ENCODE results near the gene PXDN.
"Not testable (repeated sequence)": the region's sequence is repeated elsewhere in the genome, so short reads cannot be mapped to it uniquely, and the experiment has no call there.

Gene PXDN

DNA sequence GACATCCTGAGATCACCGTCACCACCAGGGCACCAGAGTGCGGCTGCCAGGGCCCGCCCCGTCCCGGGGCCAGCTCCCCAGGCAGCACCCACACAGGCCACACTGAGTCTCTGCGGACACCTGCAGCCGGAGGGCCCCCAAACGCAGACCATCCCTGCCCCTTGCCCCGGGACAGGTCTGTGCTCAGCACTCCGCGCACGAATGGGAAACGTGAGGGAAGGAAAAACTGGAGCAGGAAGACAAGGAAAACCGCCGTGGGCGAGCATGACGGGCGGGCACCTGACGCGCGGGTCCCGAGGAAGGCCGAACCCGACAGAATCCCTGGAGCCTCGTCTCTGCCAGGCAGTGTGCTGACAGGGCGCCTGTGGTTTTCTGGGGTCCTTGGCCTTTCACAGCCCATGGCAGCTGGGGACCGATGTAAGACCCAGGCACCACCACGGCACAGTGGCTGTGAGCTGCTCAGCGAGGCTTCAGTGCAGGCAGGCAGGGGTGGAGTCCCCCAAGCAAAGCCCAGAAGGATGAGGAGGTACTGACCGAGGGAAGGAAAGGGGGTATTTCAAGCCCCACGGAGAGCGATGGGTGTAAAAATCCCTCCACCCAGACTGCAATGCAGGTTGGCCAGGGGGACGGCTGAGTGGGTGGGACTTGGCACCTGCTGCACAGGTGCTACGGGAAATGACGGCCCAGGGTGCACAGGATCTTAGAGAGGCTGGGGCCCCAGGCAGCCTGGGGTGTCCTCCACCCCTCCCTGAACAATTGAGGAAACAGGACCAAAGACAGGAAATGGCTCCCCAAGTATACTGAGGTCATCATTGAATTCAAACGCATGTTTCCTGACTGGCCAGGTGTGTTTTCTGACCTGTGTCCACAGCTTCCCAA lies 59.0 kb downstream of the PXDN start:
- ATAC-seq = no peak
- H3K4me3 Mint-ChIP-seq = no peak overlapping the region
- DNase-seq = no peak
- no peaks in the 10 kb centered on the region for H3K9me3 Mint-ChIP-seq
- H3K4me1 Mint-ChIP-seq = no peaks in the 10 kb centered on the region
- no peak overlapping the region for H3K27ac Mint-ChIP-seq
- H3K27me3 Mint-ChIP-seq = no peaks in the 10 kb centered on the region

DNA sequence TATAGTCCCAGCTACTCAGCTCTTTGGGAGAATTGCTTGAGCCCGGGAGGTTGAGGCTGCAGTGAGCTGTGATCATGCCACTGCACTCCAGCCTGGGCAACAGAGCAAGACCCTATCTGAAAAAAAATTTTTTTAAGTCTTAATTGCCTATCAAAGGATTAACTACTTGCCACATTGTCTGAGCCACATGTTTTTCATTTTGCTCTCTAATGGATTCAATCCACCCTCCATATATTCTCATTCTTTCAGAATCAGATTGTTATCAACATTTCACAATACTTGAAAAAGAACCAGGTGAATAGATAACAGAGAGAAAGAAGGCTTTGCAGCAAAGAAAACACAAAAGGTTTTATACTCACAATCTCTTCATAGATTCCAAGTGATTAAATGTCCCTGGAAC lies 61.0 kb downstream of the PXDN start:
- H3K9me3 Mint-ChIP-seq = no peaks in the 10 kb centered on the region

DNA sequence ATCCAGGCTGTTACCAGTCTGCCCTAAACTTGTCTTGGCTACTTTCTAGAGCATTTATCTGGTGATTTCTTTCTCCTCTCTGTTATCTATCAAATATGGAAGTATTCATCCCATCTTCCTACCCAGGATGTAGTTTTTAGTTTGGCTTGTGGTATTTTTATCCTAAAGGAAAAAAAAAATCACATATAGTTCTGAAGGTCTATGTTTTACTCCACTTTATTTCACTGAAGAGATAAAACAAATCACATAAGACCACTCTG lies 62.2 kb downstream of the PXDN start:
- H3K4me1 Mint-ChIP-seq = no peaks in the 10 kb centered on the region
- no peaks in the 10 kb centered on the region for H3K9me3 Mint-ChIP-seq
- no peak overlapping the region for H3K27ac Mint-ChIP-seq
- no peaks in the 10 kb centered on the region for H3K27me3 Mint-ChIP-seq
- no peak for DNase-seq
- ATAC-seq = no peak
- no peak overlapping the region for H3K4me3 Mint-ChIP-seq

More for the DNA sequence above, 61.0 kb downstream of the PXDN start:
- Mint-ChIP-seq H3K27me3 (no peaks in the 10 kb centered on the region), H3K4me1 (no peaks in the 10 kb centered on the region), H3K4me3 (no peak overlapping the region), H3K27ac (no peak overlapping the region)
- ATAC-seq = no peak
- no peak for DNase-seq

DNA sequence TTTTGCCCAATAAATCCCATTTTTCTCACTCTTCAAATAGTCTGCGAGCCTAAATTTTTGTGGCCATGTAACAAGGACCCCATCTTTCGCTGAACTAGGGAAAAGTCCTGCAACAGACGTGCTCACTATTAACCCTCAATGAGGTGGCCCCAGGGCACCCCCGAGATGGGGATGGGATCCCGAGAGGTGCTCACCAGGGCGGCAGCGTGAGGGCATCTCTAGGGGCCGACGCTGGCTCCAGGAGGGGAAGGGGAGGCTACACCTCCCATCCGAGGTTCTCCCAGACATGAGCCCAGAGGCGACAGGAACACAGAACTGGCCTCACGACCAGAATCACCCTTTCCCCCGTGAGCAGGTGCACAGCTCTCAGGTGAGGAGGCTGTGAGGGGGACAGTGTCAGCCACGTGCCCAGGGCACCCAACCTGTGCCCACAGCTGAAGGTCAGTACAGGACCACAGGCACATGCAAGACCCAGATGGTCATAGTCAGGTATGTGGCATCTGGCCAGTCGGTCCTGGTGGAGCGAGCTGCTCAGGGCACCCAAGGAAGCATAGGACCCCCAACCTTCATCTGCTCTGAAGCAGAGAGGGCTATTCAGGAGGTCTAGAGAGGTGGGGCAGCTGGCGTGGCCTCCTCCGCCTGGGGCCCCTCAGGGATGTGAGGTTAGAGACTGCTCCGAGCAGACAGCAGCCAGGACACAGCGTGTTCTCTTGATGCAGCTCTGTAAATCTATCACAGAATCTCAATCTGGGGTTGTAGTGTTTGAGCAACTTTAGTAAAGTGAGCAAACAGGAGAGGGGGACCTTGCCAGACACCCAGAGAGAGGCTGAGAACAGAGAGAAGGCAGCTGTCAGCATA lies 62.8 kb downstream of the PXDN start:
- Mint-ChIP-seq H3K4me1 (no peaks in the 10 kb centered on the region), H3K27ac (no peak overlapping the region)
- peak; percentile 18 for ATAC-seq

DNA sequence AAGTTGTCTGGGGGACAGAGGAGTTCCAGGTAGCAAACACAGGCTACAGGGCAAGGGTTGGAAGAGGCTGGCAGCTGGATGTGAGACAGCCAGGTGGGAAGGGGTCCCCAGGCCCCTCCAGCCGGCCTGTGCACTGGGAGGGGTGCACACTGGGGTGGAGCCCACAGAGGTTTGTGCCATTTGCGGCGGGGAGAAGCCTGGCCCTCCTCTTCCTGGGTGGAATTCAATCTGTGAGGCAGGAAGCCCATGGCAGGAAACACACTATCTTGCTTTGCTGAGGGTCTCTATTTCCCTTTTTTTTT lies 63.3 kb downstream of the PXDN start:
- H3K27me3 Mint-ChIP-seq = no peaks in the 10 kb centered on the region
- peak; percentile 7 for ATAC-seq
- no peaks in the 10 kb centered on the region for H3K9me3 Mint-ChIP-seq
- H3K4me1 Mint-ChIP-seq = no peaks in the 10 kb centered on the region
- no peak for DNase-seq
- H3K4me3 Mint-ChIP-seq = no peak overlapping the region
- no peak overlapping the region for H3K27ac Mint-ChIP-seq

More for the DNA sequence above, 62.8 kb downstream of the PXDN start:
- Mint-ChIP-seq H3K27me3 (no peaks in the 10 kb centered on the region), H3K9me3 (no peaks in the 10 kb centered on the region), H3K4me3 (no peak overlapping the region)
- DNase-seq = no peak

DNA sequence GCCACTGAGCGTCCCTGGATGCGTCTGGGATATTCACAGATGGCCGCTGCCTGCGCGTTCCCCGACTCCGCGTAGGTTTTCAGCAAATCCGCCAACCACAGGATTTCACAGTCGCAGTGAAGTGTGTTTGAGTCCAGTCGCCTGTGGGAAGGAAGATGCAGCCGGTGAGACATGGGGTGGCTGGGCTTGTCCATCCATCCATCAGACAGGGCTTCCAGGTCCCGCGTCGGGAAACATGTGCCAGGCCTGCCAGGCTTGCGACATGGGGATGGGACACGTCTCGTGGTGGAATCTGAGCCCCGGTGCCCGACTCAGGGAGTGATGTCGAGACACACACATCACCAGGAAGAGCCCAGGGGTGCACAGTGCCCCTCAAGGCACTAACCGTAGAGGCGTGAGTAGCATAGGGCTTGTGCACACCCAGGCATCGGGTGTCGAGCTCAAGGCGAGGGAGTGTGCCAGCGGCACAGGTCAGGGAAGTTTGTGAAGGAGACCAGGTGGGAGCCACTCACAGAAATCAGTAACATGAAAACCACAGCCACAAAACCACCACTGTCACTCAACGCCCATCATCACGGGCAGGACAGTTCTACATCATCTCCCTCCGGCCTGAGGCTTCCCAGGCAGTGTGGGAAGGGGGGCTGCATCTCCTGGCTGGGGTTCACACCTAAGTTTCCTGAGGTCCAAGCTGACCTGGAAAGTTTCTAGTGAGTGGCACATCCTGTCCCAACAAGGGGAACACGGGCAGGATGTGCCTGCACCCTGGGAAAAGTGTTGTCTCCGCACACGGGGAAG lies 63.9 kb downstream of the PXDN start:
- no peaks in the 10 kb centered on the region for H3K4me1 Mint-ChIP-seq
- H3K9me3 Mint-ChIP-seq = no peaks in the 10 kb centered on the region
- DNase-seq (no peak), ATAC-seq (peak; percentile 39)
- no peak overlapping the region for H3K27ac Mint-ChIP-seq
- no peaks in the 10 kb centered on the region for H3K27me3 Mint-ChIP-seq
- H3K4me3 Mint-ChIP-seq = no peak overlapping the region

DNA sequence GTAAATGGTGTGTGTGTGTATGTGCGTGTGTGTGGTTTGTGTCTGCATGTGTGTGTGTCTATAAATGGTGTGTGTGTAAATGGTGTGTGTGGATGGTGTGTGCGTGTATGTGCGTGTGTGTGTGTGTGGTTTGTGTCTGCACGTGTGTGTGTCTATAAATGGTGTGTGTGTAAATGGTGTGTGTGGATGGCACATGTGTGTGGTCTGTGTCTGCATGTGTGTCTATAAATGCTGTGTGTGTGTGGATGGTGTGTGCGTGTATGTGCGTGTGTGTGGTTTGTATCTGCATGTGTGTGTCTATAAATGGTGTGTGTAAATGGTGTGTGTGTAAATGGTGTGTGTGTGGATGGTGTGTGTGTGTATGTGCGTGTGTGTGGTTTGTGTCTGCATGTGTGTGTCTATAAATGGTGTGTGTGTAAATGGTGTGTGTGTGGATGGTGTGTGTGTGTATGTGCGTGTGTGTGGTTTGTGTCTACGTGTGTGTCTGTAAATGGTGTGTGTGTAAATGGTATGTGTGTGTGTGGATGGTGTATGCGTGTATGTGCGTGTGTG lies 64.8 kb downstream of the PXDN start:
- DNase-seq, ATAC-seq, H3K27me3 Mint-ChIP-seq, H3K4me3 Mint-ChIP-seq, H3K4me1 Mint-ChIP-seq, H3K9me3 Mint-ChIP-seq, H3K27ac Mint-ChIP-seq: not testable (repeated sequence)

DNA sequence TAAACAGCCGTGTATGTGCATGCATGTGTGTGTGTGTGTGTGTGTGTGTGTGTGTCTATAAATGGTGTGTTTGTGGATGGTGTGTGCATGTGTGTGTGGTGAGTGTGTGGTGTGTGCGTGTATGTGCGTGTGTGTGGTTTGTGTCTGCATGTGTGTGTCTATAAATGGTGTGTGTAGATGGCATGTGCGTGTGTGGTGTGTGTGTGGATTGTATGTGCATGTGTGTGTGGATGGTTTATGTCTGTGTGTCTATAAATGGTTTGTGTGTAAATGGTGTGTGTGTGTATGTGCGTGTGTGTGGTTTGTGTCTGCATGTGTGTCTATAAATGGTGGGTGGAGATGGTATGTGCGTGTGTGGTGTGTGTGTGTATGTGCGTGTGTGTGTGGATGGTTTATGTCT lies 65.2 kb downstream of the PXDN start:
- H3K27ac Mint-ChIP-seq, H3K9me3 Mint-ChIP-seq, ATAC-seq, H3K4me3 Mint-ChIP-seq, H3K27me3 Mint-ChIP-seq, H3K4me1 Mint-ChIP-seq, DNase-seq: not testable (repeated sequence)

DNA sequence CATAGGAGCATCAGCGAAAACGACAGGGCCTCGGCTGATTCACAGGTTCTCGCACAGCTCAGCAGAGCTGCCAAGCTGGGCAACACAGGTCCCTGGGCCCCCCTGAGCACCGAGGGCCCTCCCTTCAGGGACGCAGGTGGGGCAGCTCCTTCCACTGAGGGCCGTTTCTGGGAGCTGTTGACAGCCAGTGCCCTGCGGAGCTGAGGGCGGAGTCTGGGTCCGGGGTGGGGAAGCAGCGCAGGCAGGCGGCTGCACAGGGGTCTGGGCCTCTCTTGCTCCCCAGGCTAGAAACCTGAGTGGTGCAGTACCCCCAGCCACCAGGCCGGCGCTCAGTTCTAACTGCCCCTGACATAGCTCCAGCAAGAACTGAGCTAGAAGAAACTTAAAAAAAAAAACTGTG lies 65.7 kb downstream of the PXDN start:
- H3K27me3 Mint-ChIP-seq = no peaks in the 10 kb centered on the region
- no peaks in the 10 kb centered on the region for H3K4me1 Mint-ChIP-seq

DNA sequence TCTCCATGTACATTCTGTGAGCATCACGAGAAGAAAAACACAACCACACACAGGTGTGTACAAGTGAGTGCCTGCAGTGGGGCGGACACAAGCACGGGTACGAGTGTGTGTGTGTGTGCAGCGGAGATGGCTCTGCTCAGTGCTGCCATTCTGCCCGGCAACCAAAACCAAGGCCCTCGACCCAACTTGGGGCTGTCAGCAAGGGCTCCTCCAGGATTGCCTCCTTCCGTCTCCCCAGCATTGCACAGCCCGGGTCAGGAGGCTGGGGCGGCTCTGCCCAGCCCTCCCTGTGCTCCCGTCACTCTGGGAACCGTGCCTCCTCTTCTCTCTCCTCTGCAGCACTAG lies 66.5 kb downstream of the PXDN start:
- no peak for ATAC-seq
- DNase-seq = no peak
- Mint-ChIP-seq H3K4me1 (no peaks in the 10 kb centered on the region), H3K27ac (no peak overlapping the region), H3K27me3 (no peaks in the 10 kb centered on the region), H3K4me3 (no peak overlapping the region), H3K9me3 (no peaks in the 10 kb centered on the region)

More for the DNA sequence above, 65.7 kb downstream of the PXDN start:
- no peak for DNase-seq
- Mint-ChIP-seq H3K9me3 (no peaks in the 10 kb centered on the region), H3K4me3 (no peak overlapping the region), H3K27ac (no peak overlapping the region)
- ATAC-seq = no peak

DNA sequence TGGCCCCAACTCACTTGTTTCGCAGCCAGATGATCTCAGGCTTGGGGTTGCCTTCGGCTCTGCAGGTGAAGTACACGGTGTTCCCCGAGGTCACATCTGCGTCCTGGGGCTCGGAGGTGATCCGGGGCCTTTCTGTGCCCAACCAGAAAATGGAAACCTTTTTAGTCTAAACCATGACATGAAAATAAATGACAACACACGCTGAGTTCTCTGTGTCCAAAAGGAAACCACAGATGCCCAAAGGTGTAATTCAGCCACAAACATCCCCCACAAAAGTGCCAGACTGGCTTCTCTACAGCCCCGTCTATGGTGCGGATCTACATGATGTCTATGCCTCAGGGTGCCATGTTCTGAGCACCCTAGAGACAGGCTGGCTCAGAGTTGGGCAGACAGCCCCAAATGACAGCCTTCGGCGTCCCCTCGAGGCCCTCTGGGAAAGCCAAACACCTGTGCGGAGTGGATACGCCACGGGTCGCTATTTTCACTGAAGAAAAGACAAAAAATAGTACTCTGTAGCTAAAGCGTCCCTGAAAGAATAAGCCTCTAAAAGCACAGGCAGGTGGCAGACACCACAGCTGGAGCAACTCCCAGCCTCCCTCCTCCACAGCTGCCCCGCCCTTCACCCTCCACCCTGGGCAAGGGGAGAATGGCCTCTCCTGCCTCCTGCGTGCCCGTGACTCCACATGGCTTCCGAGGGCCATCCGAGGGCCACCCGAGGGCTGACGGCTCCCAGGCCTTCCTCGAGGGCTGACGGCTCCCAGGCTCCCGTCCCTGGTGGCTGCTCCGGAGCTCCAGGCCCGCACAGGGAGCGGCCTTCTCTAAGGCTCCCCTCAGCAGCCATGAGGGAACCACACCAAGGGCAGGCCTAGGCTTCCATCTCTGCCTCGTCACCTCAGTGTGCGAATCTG lies 67.1 kb downstream of the PXDN start:
- no peak overlapping the region for H3K27ac Mint-ChIP-seq
- no peak for ATAC-seq
- no peak for DNase-seq
- H3K9me3 Mint-ChIP-seq = no peaks in the 10 kb centered on the region
- H3K4me3 Mint-ChIP-seq = no peak overlapping the region
- no peaks in the 10 kb centered on the region for H3K4me1 Mint-ChIP-seq
- no peaks in the 10 kb centered on the region for H3K27me3 Mint-ChIP-seq

DNA sequence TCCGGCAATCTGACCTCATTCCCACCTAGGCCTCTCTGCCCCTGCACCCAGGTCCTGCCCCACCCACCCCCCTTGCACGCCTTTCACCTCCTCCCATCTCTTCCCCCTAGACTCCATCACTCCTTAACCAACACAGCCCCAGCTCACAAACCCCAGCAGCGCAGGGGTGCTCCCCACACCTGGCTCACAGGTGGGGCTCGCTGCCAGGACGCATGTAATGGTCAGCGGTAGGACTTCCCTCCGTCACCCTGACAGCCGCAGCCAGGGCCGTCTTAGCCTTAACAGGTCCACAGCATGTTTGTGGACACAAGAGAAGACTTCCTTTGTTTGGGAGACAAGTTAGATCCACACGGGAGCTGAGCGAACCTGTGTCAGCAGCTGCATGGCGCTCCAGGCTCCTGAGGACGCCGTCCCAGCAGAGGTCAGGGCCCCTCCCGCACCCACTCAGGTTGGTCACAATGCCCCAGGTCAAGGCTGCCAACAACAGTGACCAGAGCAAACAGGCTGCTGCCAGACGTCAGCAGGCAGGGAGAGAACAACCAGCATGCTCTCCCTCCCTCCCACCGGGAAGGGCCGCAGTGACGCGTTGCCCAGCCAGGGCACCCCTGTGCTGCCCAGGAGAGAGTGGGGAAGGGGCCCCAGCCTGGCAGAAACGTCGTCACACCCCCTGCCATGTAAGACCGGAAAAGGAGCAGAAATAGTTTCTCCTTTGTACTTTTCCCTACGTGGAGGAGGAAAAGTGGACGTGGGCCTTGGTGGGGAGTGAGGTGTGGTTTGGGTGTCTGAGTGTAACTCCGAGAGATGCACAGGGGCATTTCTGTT lies 68.0 kb downstream of the PXDN start:
- H3K27ac Mint-ChIP-seq = no peak overlapping the region
- H3K27me3 Mint-ChIP-seq = no peaks in the 10 kb centered on the region
- no peaks in the 10 kb centered on the region for H3K4me1 Mint-ChIP-seq
- ATAC-seq = no peak
- H3K9me3 Mint-ChIP-seq = no peaks in the 10 kb centered on the region
- DNase-seq = no peak
- H3K4me3 Mint-ChIP-seq = no peak overlapping the region

DNA sequence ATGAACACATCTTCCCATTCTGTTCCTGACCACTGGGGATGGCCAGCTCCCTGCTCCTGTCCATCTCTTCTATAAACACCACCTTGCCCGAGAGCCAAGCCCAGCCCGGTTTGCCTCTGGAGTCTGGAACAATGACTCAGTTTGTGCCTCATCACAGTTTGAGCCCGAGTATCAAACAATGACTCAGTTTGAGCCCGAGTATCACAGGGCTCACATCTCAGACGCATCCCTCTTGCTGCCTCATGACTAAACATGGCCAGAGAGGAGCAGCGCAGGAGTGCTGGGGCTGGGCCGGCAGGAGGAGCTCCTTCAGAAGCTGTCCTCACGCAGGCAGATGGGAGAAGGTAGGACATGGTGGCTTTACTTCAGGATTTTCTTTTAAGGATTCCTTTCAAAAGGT lies 68.7 kb downstream of the PXDN start:
- Mint-ChIP-seq H3K27me3 (no peaks in the 10 kb centered on the region), H3K27ac (no peak overlapping the region), H3K4me3 (no peak overlapping the region), H3K9me3 (no peaks in the 10 kb centered on the region), H3K4me1 (no peaks in the 10 kb centered on the region)
- DNase-seq = no peak
- ATAC-seq = no peak

DNA sequence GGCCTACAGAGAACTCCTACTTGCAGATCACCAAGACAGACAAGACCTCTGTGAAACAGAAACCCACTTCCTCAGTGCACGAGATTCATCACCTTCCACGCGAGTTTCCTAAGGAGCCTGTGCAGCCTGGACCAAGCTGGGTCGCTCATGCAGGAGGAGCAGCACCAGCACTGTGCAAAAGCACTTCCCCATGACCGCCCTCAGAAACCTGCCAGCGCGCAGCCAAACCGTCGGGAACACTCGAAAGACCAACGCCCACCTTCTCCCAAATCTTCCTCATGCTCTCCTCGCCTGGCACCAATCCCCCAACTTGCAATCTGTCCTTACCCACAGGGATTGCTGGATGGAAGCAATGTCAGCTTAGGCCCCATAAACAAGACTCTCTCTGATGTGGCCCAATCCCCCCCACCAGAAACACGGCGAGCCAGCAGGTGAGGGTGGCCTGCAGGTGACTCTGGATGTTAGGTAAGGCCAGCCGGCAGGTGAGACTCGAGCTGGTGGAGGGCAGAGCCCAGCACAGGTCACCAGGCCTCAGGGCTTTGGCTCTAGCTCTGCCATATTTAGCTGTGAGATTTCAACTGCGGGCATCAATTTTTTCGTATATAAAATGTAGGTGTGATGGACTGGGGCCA lies 69.4 kb downstream of the PXDN start:
- Mint-ChIP-seq H3K4me3 (no peak overlapping the region), H3K4me1 (no peaks in the 10 kb centered on the region), H3K27me3 (no peaks in the 10 kb centered on the region), H3K27ac (no peak overlapping the region), H3K9me3 (no peaks in the 10 kb centered on the region)
- DNase-seq = no peak
- ATAC-seq = peak; percentile 31

All from stimulated activated naive CD8-positive, alpha-beta T cell treated with anti-CD3 and anti-CD28 coated beads, Interleukin-15, amount 100 ng/mL, for 72 hours (primary cell).